B cell (primary cell): ENCODE data around the gene BANP.
"Not testable (repeated sequence)": the region's sequence is repeated elsewhere in the genome, so short reads cannot be mapped to it uniquely, and the experiment has no call there.

Source experiments
- CTCF ChIP-seq: fragments of 200-600 bp; IDR thresholded peaks from one replicate; pipeline ENCODE4 v1.8.0; 2022; ENCODE audit warnings: antibody characterized with exemption, mild to moderate bottlenecking
- EZH2 ChIP-seq: IDR thresholded peaks from 2 replicates; pipeline ENCODE4 v1.6.1; 2012; ENCODE audit warnings: borderline replicate concordance, low read depth, mild to moderate bottlenecking, moderate library complexity, low read length; ENCODE audit not compliant: insufficient read depth, poor library complexity, severe bottlenecking

- TF ChIP-seq CTCF, EZH2: not testable (repeated sequence)
Measured at GRCh38 chr16:88091221-88091971, 140.2 kb downstream of the BANP start.
